HCT116 (cell line): Measurements from ENCODE around the gene SOST. TPM values are rescaled to one million over a fixed set of nuclear protein-coding genes. Genes with fewer than 3 reads are reported as not detected.

Experiments used
- ATAC-seq: fragments of 200-7000 bp; cut with Tn5 transposase; 2 replicates; pipeline ENCODE4 v1.9.1; 2020; ENCODE audit warnings: mild to moderate bottlenecking, moderate library complexity
- BruUV-seq: library from RNA; stranded (reverse); fragments of 400-500 nt; replicated peaks from 2 replicates; lab custom pipeline; 2021; lab: Mats Ljungman, UMichigan
- CTCF ChIA-PET: fragments of 300-600 bp; sonication (Branson Sonifier 250); formaldehyde crosslinking; loops from one replicate; lab custom pipeline; 2021; ENCODE audit warnings: antibody characterized with exemption; lab: Charles Lee
- POLR2A ChIA-PET: fragments of 300-600, 350-600 bp; sonication (Branson Sonifier 250); formaldehyde crosslinking; loops from one replicate; lab custom pipeline; 2021; ENCODE audit warnings: antibody characterized with exemption; lab: Charles Lee
- RAD21 ChIA-PET, 2 experiments: fragments of 300-600 bp; sonication (Branson Sonifier 250); formaldehyde crosslinking; loops; one replicate each; lab custom pipeline; 2023; ENCODE audit warnings: low total read pairs in 2 of 2; ENCODE audit not compliant: uncharacterized antibody in 2 of 2, unreplicated experiment in 2 of 2, low non-redundant PET in 1 of 2; lab: Charles Lee
- DNase-seq: peaks from one replicate; pipeline ENCODE4 v3.0.0-alpha.2; 2010; ENCODE audit warnings: low read depth, low spot score
- H2AFZ ChIP-seq: fragments of 200-600 bp; shearing (Covaris generic), sonication (generic); 2 replicates; pipeline ENCODE4 v1.6.1; 2017; ENCODE audit warnings: low read depth, mixed run types, mixed read lengths, antibody characterized with exemption, low read length; ENCODE audit not compliant: poor library complexity, severe bottlenecking
- H3K27ac ChIP-seq: 2 replicates; pipeline ENCODE4 v1.5.1; 2012; ENCODE audit warnings: low read depth, low read length
- H3K27me3 ChIP-seq: fragments of 200-600 bp; sonication (generic); 2 replicates; pipeline ENCODE4 v1.6.1; 2016; ENCODE audit warnings: mixed run types, low read length, mixed read lengths; ENCODE audit not compliant: insufficient read depth
- H3K36me3 ChIP-seq, 2 experiments: fragments of 200-500 bp in 1 of 2; fragments of 200-600 bp in 1 of 2; sonication (Bioruptor generic) in 1 of 2; sonication (generic) in 1 of 2; 2 replicates each; pipeline versions ENCODE4 v1.5.1 to v1.6.1; 2014 to 2016; ENCODE audit warnings: low read length in 2 of 2, inconsistent platforms in 1 of 2, mixed read lengths in 1 of 2, mixed run types in 1 of 2; ENCODE audit not compliant: insufficient read depth in 2 of 2, control insufficient read depth in 1 of 2
- H3K4me1 ChIP-seq, 2 experiments: fragments of 200-600 bp in 1 of 2; sonication (generic) in 1 of 2; 2 replicates each; pipeline versions ENCODE4 v1.5.1 to v1.6.1; 2012 to 2017; ENCODE audit warnings: low read length in 2 of 2, inconsistent platforms in 1 of 2, mild to moderate bottlenecking in 1 of 2, mixed read lengths in 1 of 2, mixed run types in 1 of 2, moderate library complexity in 1 of 2; ENCODE audit not compliant: insufficient read depth in 2 of 2, control insufficient read depth in 1 of 2
- H3K4me2 ChIP-seq: fragments of 200-600 bp; sonication (generic); 2 replicates; pipeline ENCODE4 v1.6.1; 2017; ENCODE audit warnings: mixed run types, low read length, mixed read lengths
- H3K4me3 ChIP-seq, 2 experiments: fragments of 200-600 bp in 1 of 2; sonication (generic) in 1 of 2; replicated peaks in 1 of 2; 2 replicates each; pipeline ENCODE4 v1.5.1; 2011 to 2016; ENCODE audit warnings: low read length in 2 of 2, control low read depth in 1 of 2, low read depth in 1 of 2, mild to moderate bottlenecking in 1 of 2, mixed read lengths in 1 of 2, mixed run types in 1 of 2
- H3K79me2 ChIP-seq: fragments of 200-600 bp; sonication (generic); 2 replicates; pipeline ENCODE4 v1.6.1; 2017; ENCODE audit warnings: mild to moderate bottlenecking, mixed run types, low read length, moderate library complexity, mixed read lengths; ENCODE audit not compliant: insufficient read depth
- H3K9ac ChIP-seq: fragments of 200-600 bp; sonication (generic); 2 replicates; pipeline ENCODE4 v1.6.1; 2016; ENCODE audit warnings: low read length, mixed read lengths
- H3K9me2 ChIP-seq: fragments of 200-600 bp; sonication (generic), shearing (Covaris generic); 2 replicates; pipeline ENCODE4 v1.6.1; 2017; ENCODE audit warnings: mixed run types, mild to moderate bottlenecking, moderate library complexity; ENCODE audit not compliant: insufficient read depth
- H3K9me3 ChIP-seq, 2 experiments: fragments of 200-500 bp in 1 of 2; fragments of 200-600 bp in 1 of 2; sonication (Bioruptor generic) in 1 of 2; sonication (generic) in 1 of 2; 2 replicates each; pipeline ENCODE4 v1.6.1; 2014 to 2017; ENCODE audit warnings: low read length in 2 of 2, mixed read lengths in 2 of 2, inconsistent platforms in 1 of 2, low read depth in 1 of 2, mild to moderate bottlenecking in 1 of 2, mixed run types in 1 of 2, moderate library complexity in 1 of 2; ENCODE audit not compliant: control insufficient read depth in 1 of 2, insufficient read depth in 1 of 2
- H4K20me1 ChIP-seq: fragments of 200-600 bp; sonication (generic), shearing (Covaris generic); 2 replicates; pipeline ENCODE4 v1.6.1; 2017; ENCODE audit warnings: mixed run types, mild to moderate bottlenecking, moderate library complexity; ENCODE audit not compliant: insufficient read depth
- ATF3 ChIP-seq: IDR thresholded peaks from 2 replicates; pipeline ENCODE4 v1.6.1; 2012
- CBX3 ChIP-seq: IDR thresholded peaks from 2 replicates; pipeline ENCODE4 v1.6.1; 2012; ENCODE audit warnings: low read depth
- CEBPB ChIP-seq: IDR thresholded peaks from 2 replicates; pipeline ENCODE4 v1.6.1; 2012; ENCODE audit warnings: low read depth
- EGR1 ChIP-seq: IDR thresholded peaks from 2 replicates; pipeline ENCODE4 v1.6.1; 2012; ENCODE audit warnings: low read depth
- EZH2 ChIP-seq: fragments of 200-600 bp; sonication (generic); IDR thresholded peaks from 2 replicates; pipeline ENCODE4 v1.6.1; 2017; ENCODE audit warnings: antibody characterized with exemption, mixed run types
- EZH2phosphoT487 ChIP-seq: fragments of 200-600 bp; IDR thresholded peaks from 2 replicates; pipeline ENCODE4 v1.6.1; 2018; ENCODE audit warnings: antibody characterized with exemption, borderline replicate concordance
- JUND ChIP-seq: IDR thresholded peaks from 2 replicates; pipeline ENCODE4 v1.6.1; 2012
- POLR2A ChIP-seq: IDR thresholded peaks from 2 replicates; pipeline ENCODE4 v1.7.0; 2011; ENCODE audit warnings: borderline replicate concordance; ENCODE audit not compliant: insufficient read depth, insufficient read length; ENCODE audit errors: extremely low read depth
- POLR2AphosphoS5 ChIP-seq: IDR thresholded peaks from 2 replicates; pipeline ENCODE4 v1.6.1; 2011; ENCODE audit warnings: mild to moderate bottlenecking, low read depth, low read length, moderate library complexity
- RAD21 ChIP-seq: IDR thresholded peaks from 2 replicates; pipeline ENCODE4 v1.6.1; 2012; ENCODE audit warnings: low read depth, mild to moderate bottlenecking
- REST ChIP-seq: IDR thresholded peaks from 2 replicates; pipeline ENCODE4 v1.6.1; 2012; ENCODE audit warnings: low read depth
- SIN3A ChIP-seq: IDR thresholded peaks from 2 replicates; pipeline ENCODE4 v1.6.1; 2012; ENCODE audit warnings: low read depth
- SP1 ChIP-seq: IDR thresholded peaks from 2 replicates; pipeline ENCODE4 v1.6.1; 2012; ENCODE audit warnings: low read depth
- TCF7L2 ChIP-seq: IDR thresholded peaks from 2 replicates; pipeline ENCODE4 v1.7.0; 2011; ENCODE audit warnings: borderline replicate concordance, inconsistent platforms; ENCODE audit not compliant: insufficient read depth, insufficient read length; ENCODE audit errors: extremely low read depth
- ZFX ChIP-seq: fragments of 450-650 bp; IDR thresholded peaks from 2 replicates; pipeline ENCODE4 v1.6.1; 2017
- ZNF274 ChIP-seq: fragments of 200-500 bp; sonication (Bioruptor generic); IDR thresholded peaks from 2 replicates; pipeline ENCODE4 v1.6.1; 2014; ENCODE audit warnings: mild to moderate bottlenecking, low read depth, low read length, inconsistent platforms
- intact Hi-C: fragments of 100-400 bp; cut with micrococcal nuclease; formaldehyde crosslinking; loops from 2 replicates; pipeline ENCODE4 v1.10.0; 2022
- total RNA-seq: library from RNA; stranded (reverse); gene quantifications from one replicate; pipeline ENCODE4 v1.2.1, GENCODE V29; 2021; ENCODE audit not compliant: unreplicated experiment
- TF ChIP-seq, protein P1 (sequence below): IDR thresholded peaks from 2 replicates; pipeline ENCODE4 v1.6.1; 2011; ENCODE audit warnings: mild to moderate bottlenecking, low read length, moderate library complexity; ENCODE audit not compliant: insufficient replicate concordance; ENCODE audit errors: extremely low read depth

Gene SOST
- total RNA-seq, 1 experiment from 2014 or later = not detected

- CTCF ChIA-PET = no interaction called here
- H4K20me1 ChIP-seq = no peaks in the 10 kb centered on the region
- BruUV-seq = no TSS peak
- ATAC-seq = no peak
- H3K4me3 ChIP-seq = no peak overlapping the region
- RAD21 ChIA-PET = no interaction called here
- H3K27me3 ChIP-seq = no peaks in the 10 kb centered on the region
- POLR2A ChIA-PET = no interaction called here
- no peak overlapping the region for H3K4me2 ChIP-seq
- peaks cover 0 to 34% of the 10 kb centered on the region in 2 experiments; a peak in 2 of 4 replicates for H3K4me1 ChIP-seq
- no peak for TF ChIP-seq ATF3
- no peak for TF ChIP-seq EZH2
- TF ChIP-seq EGR1 = no peak
- no peak for TF ChIP-seq SP1
- TF ChIP-seq POLR2A = no peak
- TF ChIP-seq POLR2AphosphoS5 = no peak
- TF ChIP-seq RAD21 = no peak
- no peak for TF ChIP-seq SIN3A
- no peak for TF ChIP-seq TCF7L2
- no peak for TF ChIP-seq EZH2phosphoT487
- TF ChIP-seq ZNF274 = no peak
- no peak for TF ChIP-seq JUND
- TF ChIP-seq, protein P1, sequence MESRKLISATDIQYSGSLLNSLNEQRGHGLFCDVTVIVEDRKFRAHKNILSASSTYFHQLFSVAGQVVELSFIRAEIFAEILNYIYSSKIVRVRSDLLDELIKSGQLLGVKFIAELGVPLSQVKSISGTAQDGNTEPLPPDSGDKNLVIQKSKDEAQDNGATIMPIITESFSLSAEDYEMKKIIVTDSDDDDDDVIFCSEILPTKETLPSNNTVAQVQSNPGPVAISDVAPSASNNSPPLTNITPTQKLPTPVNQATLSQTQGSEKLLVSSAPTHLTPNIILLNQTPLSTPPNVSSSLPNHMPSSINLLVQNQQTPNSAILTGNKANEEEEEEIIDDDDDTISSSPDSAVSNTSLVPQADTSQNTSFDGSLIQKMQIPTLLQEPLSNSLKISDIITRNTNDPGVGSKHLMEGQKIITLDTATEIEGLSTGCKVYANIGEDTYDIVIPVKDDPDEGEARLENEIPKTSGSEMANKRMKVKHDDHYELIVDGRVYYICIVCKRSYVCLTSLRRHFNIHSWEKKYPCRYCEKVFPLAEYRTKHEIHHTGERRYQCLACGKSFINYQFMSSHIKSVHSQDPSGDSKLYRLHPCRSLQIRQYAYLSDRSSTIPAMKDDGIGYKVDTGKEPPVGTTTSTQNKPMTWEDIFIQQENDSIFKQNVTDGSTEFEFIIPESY = no peak
- no peak for TF ChIP-seq REST
- no peak for TF ChIP-seq ZFX
- TF ChIP-seq CBX3 = no peak
- TF ChIP-seq CEBPB = no peak
- H3K9me3 ChIP-seq = no peaks in the 10 kb centered on the region
- no peak for DNase-seq
- intact Hi-C loops = no loop called here
- no peaks in the 10 kb centered on the region for H3K9me2 ChIP-seq
- no peaks in the 10 kb centered on the region for H3K36me3 ChIP-seq
- H3K9ac ChIP-seq = no peak overlapping the region
- H3K27ac ChIP-seq = no peak overlapping the region
- no peaks in the 10 kb centered on the region for H3K79me2 ChIP-seq
- H2AFZ ChIP-seq = no peak overlapping the region
These were observed 36.9 kb downstream of the SOST start for GRCh38 chr17:43721537-43722268.
